Stimulated activated naive B cell treated with anti-CD40 and anti-IgM and Interleukin-4, amounts not matched to agents 10 μg/mL and 1 μg/mL and 100 μg/mL, for 72 hours (primary cell): ENCODE results near the gene HRH1.
"Not testable (repeated sequence)": the region's sequence is repeated elsewhere in the genome, so short reads cannot be mapped to it uniquely, and the experiment has no call there.

ENCODE experiments used
- ATAC-seq, 2 donors: fragments of 150-1000 bp; cut with Tn5 transposase; replicated peaks; 2 replicates each; pipeline ENCODE4 v1.10.0; 2021; ENCODE audit warnings: moderate library complexity in 1 of 2
- DNase-seq: peaks from one replicate; pipeline ENCODE4 v3.0.0; 2021
- H3K27ac Mint-ChIP-seq: one replicate; pipeline ENCODE4 v1.8.0; 2022; ENCODE audit warnings: mild to moderate bottlenecking, mixed read lengths
- H3K27me3 Mint-ChIP-seq, 2 donors: one replicate each; pipeline ENCODE4 v1.8.0; 2022; ENCODE audit warnings: mixed read lengths in 2 of 2
- H3K36me3 Mint-ChIP-seq, 2 donors: one replicate each; pipeline ENCODE4 v1.8.0; 2022; ENCODE audit warnings: mixed read lengths in 2 of 2, mild to moderate bottlenecking in 1 of 2
- H3K4me1 Mint-ChIP-seq, 2 donors: one replicate each; pipeline ENCODE4 v1.8.0; 2022; ENCODE audit warnings: mixed read lengths in 2 of 2, mild to moderate bottlenecking in 1 of 2
- H3K4me3 Mint-ChIP-seq, 2 donors: one replicate each; pipeline ENCODE4 v1.8.0; 2022; ENCODE audit warnings: mild to moderate bottlenecking in 2 of 2, mixed read lengths in 2 of 2, moderate library complexity in 1 of 2
- H3K9me3 Mint-ChIP-seq, 2 donors: one replicate each; pipeline ENCODE4 v1.8.0; 2022; ENCODE audit warnings: mixed read lengths in 2 of 2, mild to moderate bottlenecking in 1 of 2

Gene HRH1

GRCh38 chr3:11240496-11240895 is 86.2 kb downstream of the HRH1 start:
- H3K9me3 Mint-ChIP-seq, result peaks cover 0 to 4% of the 10 kb centered on the region in 2 donors
- DNase-seq (no peak), ATAC-seq (peak; percentile 83 to 86)
- H3K4me3 Mint-ChIP-seq, result peak overlapping the region in 1 of 2 donors; percentile 17
- peaks cover 1 to 8% of the 10 kb centered on the region in 2 donors for H3K27me3 Mint-ChIP-seq
- H3K27ac Mint-ChIP-seq, result peak overlapping the region; percentile 53
- peaks cover 2 to 3% of the 10 kb centered on the region in 2 donors for H3K36me3 Mint-ChIP-seq
- peaks cover 6 to 12% of the 10 kb centered on the region in 2 donors for H3K4me1 Mint-ChIP-seq

- H3K27me3 Mint-ChIP-seq, result peaks cover 0 to 4% of the 10 kb centered on the region in 2 donors
- DNase-seq, result no peak
- no peak overlapping the region for H3K27ac Mint-ChIP-seq
- no peak overlapping the region for H3K4me3 Mint-ChIP-seq
- H3K36me3 Mint-ChIP-seq, result peaks cover 2 to 3% of the 10 kb centered on the region in 2 donors
- ATAC-seq, result no peak
- peaks cover 0 to under 1% of the 10 kb centered on the region in 2 donors for H3K9me3 Mint-ChIP-seq
- H3K4me1 Mint-ChIP-seq, result peaks cover 4 to 7% of the 10 kb centered on the region in 2 donors
Measured at GRCh38 chr3:11244121-11244677, 89.9 kb downstream of the HRH1 start.

GRCh38 chr3:11245276-11245675 is 91.0 kb downstream of the HRH1 start:
- DNase-seq, result no peak

GRCh38 chr3:11245827-11246662 is 91.8 kb downstream of the HRH1 start:
- Mint-ChIP-seq H3K9me3 (no peaks in the 10 kb centered on the region), H3K27me3 (peaks cover 4 to 9% of the 10 kb centered on the region in 2 donors), H3K27ac (no peak overlapping the region), H3K4me1 (no peaks in the 10 kb centered on the region), H3K36me3 (no peaks in the 10 kb centered on the region), H3K4me3 (no peak overlapping the region)
- DNase-seq (no peak), ATAC-seq (no peak)

More at GRCh38 chr3:11245276-11245675, 91.0 kb downstream of the HRH1 start:
- Mint-ChIP-seq H3K36me3 (peaks cover 2 to 3% of the 10 kb centered on the region in 2 donors), H3K27me3 (peaks cover 2 to 4% of the 10 kb centered on the region in 2 donors), H3K27ac (no peak overlapping the region), H3K4me1 (peaks cover 4 to 6% of the 10 kb centered on the region in 2 donors), H3K4me3 (no peak overlapping the region), H3K9me3 (no peaks in the 10 kb centered on the region)
- ATAC-seq, result no peak

- ATAC-seq, result no peak
- no peaks in the 10 kb centered on the region for H3K36me3 Mint-ChIP-seq
- no peak overlapping the region for H3K4me3 Mint-ChIP-seq
- no peaks in the 10 kb centered on the region for H3K9me3 Mint-ChIP-seq
- no peak overlapping the region for H3K27ac Mint-ChIP-seq
- H3K27me3 Mint-ChIP-seq, result peaks cover 4 to 11% of the 10 kb centered on the region in 2 donors
- H3K4me1 Mint-ChIP-seq, result no peaks in the 10 kb centered on the region
- DNase-seq, result no peak
Measured at GRCh38 chr3:11246663-11246970, 92.3 kb downstream of the HRH1 start.

GRCh38 chr3:11247362-11247761 is 93.1 kb downstream of the HRH1 start:
- no peak for ATAC-seq
- no peak overlapping the region for H3K27ac Mint-ChIP-seq
- H3K36me3 Mint-ChIP-seq, result no peaks in the 10 kb centered on the region
- no peak overlapping the region for H3K4me3 Mint-ChIP-seq
- peaks cover 8 to 11% of the 10 kb centered on the region in 2 donors for H3K27me3 Mint-ChIP-seq
- DNase-seq, result no peak
- H3K9me3 Mint-ChIP-seq, result no peaks in the 10 kb centered on the region
- no peaks in the 10 kb centered on the region for H3K4me1 Mint-ChIP-seq

GRCh38 chr3:11248596-11248995 is 94.3 kb downstream of the HRH1 start:
- H3K9me3 Mint-ChIP-seq, result no peaks in the 10 kb centered on the region
- no peaks in the 10 kb centered on the region for H3K36me3 Mint-ChIP-seq
- H3K27ac Mint-ChIP-seq, result no peak overlapping the region
- no peaks in the 10 kb centered on the region for H3K4me1 Mint-ChIP-seq
- H3K4me3 Mint-ChIP-seq, result no peak overlapping the region
- peaks cover 14 to 21% of the 10 kb centered on the region in 2 donors for H3K27me3 Mint-ChIP-seq
- ATAC-seq, result no peak
- DNase-seq, result no peak

GRCh38 chr3:11250902-11251806 is 96.9 kb downstream of the HRH1 start:
- H3K9me3 Mint-ChIP-seq, result no peaks in the 10 kb centered on the region
- no peaks in the 10 kb centered on the region for H3K36me3 Mint-ChIP-seq
- DNase-seq, result no peak
- no peaks in the 10 kb centered on the region for H3K4me1 Mint-ChIP-seq
- no peak overlapping the region for H3K27ac Mint-ChIP-seq
- ATAC-seq, result no peak
- H3K27me3 Mint-ChIP-seq, result peaks cover 25 to 42% of the 10 kb centered on the region in 2 donors
- H3K4me3 Mint-ChIP-seq, result no peak overlapping the region

- no peaks in the 10 kb centered on the region for H3K9me3 Mint-ChIP-seq
- no peaks in the 10 kb centered on the region for H3K36me3 Mint-ChIP-seq
- H3K4me3 Mint-ChIP-seq, result no peak overlapping the region
- peaks cover 26 to 43% of the 10 kb centered on the region in 2 donors for H3K27me3 Mint-ChIP-seq
- H3K27ac Mint-ChIP-seq, result no peak overlapping the region
- no peaks in the 10 kb centered on the region for H3K4me1 Mint-ChIP-seq
- DNase-seq, result no peak
- no peak for ATAC-seq
Measured at GRCh38 chr3:11251807-11252176, 97.5 kb downstream of the HRH1 start.

- no peak overlapping the region for H3K4me3 Mint-ChIP-seq
- no peaks in the 10 kb centered on the region for H3K4me1 Mint-ChIP-seq
- H3K27me3 Mint-ChIP-seq, result peaks cover 34 to 53% of the 10 kb centered on the region in 2 donors
- no peaks in the 10 kb centered on the region for H3K9me3 Mint-ChIP-seq
- H3K27ac Mint-ChIP-seq, result no peak overlapping the region
- H3K36me3 Mint-ChIP-seq, result no peaks in the 10 kb centered on the region
- no peak for DNase-seq
- no peak for ATAC-seq
Measured at GRCh38 chr3:11254876-11255275, 100.6 kb downstream of the HRH1 start.

- H3K27ac Mint-ChIP-seq, H3K9me3 Mint-ChIP-seq, H3K36me3 Mint-ChIP-seq, H3K4me1 Mint-ChIP-seq, ATAC-seq, DNase-seq, H3K4me3 Mint-ChIP-seq: not testable (repeated sequence)
- H3K27me3 Mint-ChIP-seq, result peaks cover 37 to 50% of the 10 kb centered on the region in 2 donors
Measured at GRCh38 chr3:11255537-11255936, 101.2 kb downstream of the HRH1 start.

GRCh38 chr3:11258958-11259357 is 104.7 kb downstream of the HRH1 start:
- Mint-ChIP-seq H3K9me3 (no peaks in the 10 kb centered on the region), H3K4me3 (no peak overlapping the region), H3K36me3 (no peaks in the 10 kb centered on the region), H3K27ac (no peak overlapping the region), H3K27me3 (peaks cover 29 to 49% of the 10 kb centered on the region in 2 donors), H3K4me1 (no peaks in the 10 kb centered on the region)
- DNase-seq, result no peak
- no peak for ATAC-seq

- H3K9me3 Mint-ChIP-seq, result no peaks in the 10 kb centered on the region
- no peak overlapping the region for H3K27ac Mint-ChIP-seq
- H3K27me3 Mint-ChIP-seq, result peaks cover 26 to 49% of the 10 kb centered on the region in 2 donors
- no peaks in the 10 kb centered on the region for H3K36me3 Mint-ChIP-seq
- ATAC-seq, result no peak
- DNase-seq, result no peak
- H3K4me3 Mint-ChIP-seq, result no peak overlapping the region
- H3K4me1 Mint-ChIP-seq, result no peaks in the 10 kb centered on the region
Measured at GRCh38 chr3:11260460-11260859, 106.2 kb downstream of the HRH1 start.

GRCh38 chr3:11269007-11269406 is 114.7 kb downstream of the HRH1 start:
- DNase-seq (no peak), ATAC-seq (no peak)
- H3K4me3 Mint-ChIP-seq, result no peak overlapping the region
- peaks cover 9 to 25% of the 10 kb centered on the region in 2 donors for H3K27me3 Mint-ChIP-seq
- H3K27ac Mint-ChIP-seq, result no peak overlapping the region
- H3K9me3 Mint-ChIP-seq, result no peaks in the 10 kb centered on the region
- peaks cover 11 to 18% of the 10 kb centered on the region in 2 donors for H3K4me1 Mint-ChIP-seq
- peaks cover 3 to 5% of the 10 kb centered on the region in 2 donors for H3K36me3 Mint-ChIP-seq
